CD1c-positive myeloid dendritic cell (primary cell): ENCODE data around the gene PTPRU.
"Not testable (repeated sequence)": the region's sequence is repeated elsewhere in the genome, so short reads cannot be mapped to it uniquely, and the experiment has no call there.

Experiments used
- DNase-seq: peaks from one replicate; pipeline ENCODE4 v3.0.0-alpha.2; 2016; ENCODE audit errors: extremely low spot score

PTPRU gene

GRCh38 chr1:29222260-29222659 lies 14.1 kb upstream of the PTPRU start:
- DNase-seq = not testable (repeated sequence)

GRCh38 chr1:29222686-29223085 lies 13.6 kb upstream of the PTPRU start:
- no peak for DNase-seq

- no peak for DNase-seq
These were observed 12.8 kb upstream of the PTPRU start for GRCh38 chr1:29223521-29223920.

- DNase-seq = no peak
These were observed 11.9 kb upstream of the PTPRU start for GRCh38 chr1:29224356-29224837.

- DNase-seq = no peak
These were observed 11.0 kb upstream of the PTPRU start for GRCh38 chr1:29225361-29225760.

- DNase-seq = no peak
These were observed 8.8 kb upstream of the PTPRU start for GRCh38 chr1:29227511-29227910.

- no peak for DNase-seq
These were observed 6.1 kb upstream of the PTPRU start for GRCh38 chr1:29230204-29230552.

- DNase-seq = peak; percentile 96
These were observed 5.6 kb upstream of the PTPRU start, which contains the start of gene MECR for GRCh38 chr1:29230553-29231378. MECR (minus strand) TSS chr1:29230934; CDS start chr1:29230906, 28 bp downstream.

GRCh38 chr1:29232387-29232786 lies 3.9 kb upstream of the PTPRU start:
- DNase-seq = peak; percentile 15

- no peak for DNase-seq
These were observed 2.6 kb upstream of the PTPRU start for GRCh38 chr1:29233693-29234092.

GRCh38 chr1:29234471-29234870 lies 1.9 kb upstream of the PTPRU start:
- no peak for DNase-seq

- DNase-seq = not testable (repeated sequence)
These were observed 1.4 kb upstream of the PTPRU start for GRCh38 chr1:29234881-29235280.

GRCh38 chr1:29236712-29237128 lies 398 bp downstream of the PTPRU start:
- DNase-seq = no peak

- DNase-seq = peak; percentile 40
These were observed 953 bp downstream of the PTPRU start for GRCh38 chr1:29237129-29237821.

- DNase-seq = no peak
These were observed 1.7 kb downstream of the PTPRU start for GRCh38 chr1:29237852-29238619.

- no peak for DNase-seq
These were observed 2.3 kb downstream of the PTPRU start for GRCh38 chr1:29238620-29239002.

- DNase-seq = no peak
These were observed 2.8 kb downstream of the PTPRU start for GRCh38 chr1:29239142-29239541.

GRCh38 chr1:29240400-29240837 lies 4.1 kb downstream of the PTPRU start:
- DNase-seq = no peak

- no peak for DNase-seq
These were observed 4.7 kb downstream of the PTPRU start for GRCh38 chr1:29240986-29241385.

- no peak for DNase-seq
These were observed 6.9 kb downstream of the PTPRU start for GRCh38 chr1:29243023-29243870.

- no peak for DNase-seq
These were observed 7.5 kb downstream of the PTPRU start for GRCh38 chr1:29243871-29244200.
